T-helper 9 cell (primary cell): ENCODE data around the gene PRPF6.

Source experiments
- DNase-seq: peaks from one replicate; pipeline ENCODE4 v3.0.0-alpha.2; 2020

PRPF6 gene

DNA sequence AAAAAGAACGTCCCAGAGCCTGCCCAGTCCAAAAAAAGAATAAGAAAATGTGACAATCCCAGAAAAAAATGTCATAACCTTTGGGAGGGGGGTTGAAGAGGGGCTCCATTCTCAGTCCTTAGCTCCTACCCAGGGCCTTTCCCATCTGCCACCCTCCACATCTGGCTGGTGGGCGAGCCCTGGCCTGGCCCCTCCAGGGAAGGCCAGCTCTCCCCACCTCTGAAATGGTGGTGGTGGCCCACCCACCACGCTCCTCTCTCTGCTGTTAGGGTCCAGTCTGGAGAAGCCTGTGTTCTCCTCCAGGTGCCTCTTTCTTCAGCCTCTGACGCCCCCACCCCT is 98.0 kb downstream of the PRPF6 start:
- DNase-seq = no peak

DNA sequence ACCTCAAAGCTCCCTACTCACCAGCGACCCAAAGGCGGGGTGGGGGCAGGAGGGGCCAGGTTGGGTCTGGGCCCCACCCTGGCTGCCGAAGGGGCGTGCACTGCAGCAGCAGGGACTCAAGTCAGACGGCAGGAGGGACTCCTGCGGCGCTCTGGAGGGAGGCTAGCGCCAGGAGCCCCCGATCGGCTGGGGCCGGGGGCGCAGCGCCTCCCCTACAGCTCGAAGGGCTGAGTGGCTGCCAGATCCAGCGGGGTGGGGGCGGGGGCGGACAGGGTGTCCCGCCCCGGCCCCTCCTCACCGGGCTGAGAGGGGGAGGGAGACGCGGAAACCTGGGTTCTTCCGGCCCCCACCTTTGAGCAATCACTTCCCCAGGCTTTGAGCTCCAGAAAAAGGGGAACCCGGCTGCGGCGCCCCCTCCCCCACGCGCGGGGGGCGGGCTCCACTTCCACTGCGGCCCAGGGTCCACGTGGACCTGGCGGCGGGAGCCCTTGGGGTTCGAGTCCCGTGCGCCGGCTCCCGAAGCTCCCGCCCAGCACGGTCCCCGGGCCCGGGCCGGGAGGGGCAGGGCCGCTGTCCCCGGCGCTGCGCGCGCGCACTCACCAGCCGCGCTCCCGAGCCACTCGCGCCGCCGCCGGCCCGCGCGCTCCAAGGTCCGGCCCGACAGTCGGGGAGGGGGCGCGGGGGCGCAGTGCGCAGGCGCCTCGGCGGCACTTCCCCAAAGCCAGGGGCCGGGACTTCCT is 98.5 kb downstream of the PRPF6 start, which contains the start of gene RGS19:
TSS of gene RGS19 (minus strand) at position 246 of the 740 bp plus-strand sequence. CDS start 2,632 bp downstream, outside the sequence.
- peak; percentile 67 for DNase-seq

DNA sequence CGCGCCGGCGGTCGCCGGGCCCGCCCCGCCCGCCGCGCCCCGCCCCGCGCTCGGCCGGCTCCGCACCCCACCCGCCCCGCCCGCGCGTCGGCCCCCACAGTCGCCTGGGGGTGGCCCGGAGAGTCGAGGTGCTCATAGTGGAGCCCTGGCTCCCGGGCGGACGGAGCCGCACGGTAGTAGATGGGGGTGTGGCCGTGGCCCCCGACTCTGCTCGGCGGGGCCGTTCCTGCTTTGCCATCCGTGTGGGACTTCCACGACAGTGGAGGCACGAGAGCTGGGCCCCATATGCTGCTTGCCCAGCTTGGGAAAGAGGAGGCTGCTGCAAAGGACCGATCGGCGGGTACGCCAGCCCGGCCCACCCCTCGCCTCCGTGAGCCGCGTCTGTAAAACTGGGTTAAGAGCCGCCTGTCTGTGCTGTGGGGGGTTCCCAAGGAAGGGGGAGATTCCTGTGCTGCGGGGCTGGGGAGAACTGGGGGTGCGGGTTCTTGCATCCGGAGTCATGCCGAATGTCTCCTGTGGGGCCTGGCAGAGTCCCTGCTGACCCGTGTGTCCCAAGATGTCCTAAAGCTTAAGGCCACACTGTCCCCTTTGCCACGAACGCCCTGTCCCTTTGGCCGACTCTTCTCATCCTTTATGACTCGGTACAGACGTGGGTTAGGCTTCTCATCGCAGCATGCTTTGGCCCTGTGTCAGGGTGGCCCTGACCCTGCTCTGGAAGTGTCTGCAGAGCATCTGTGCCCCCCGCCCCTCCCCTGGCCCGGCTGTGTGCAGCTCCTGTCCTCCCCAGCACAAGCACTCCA is 99.3 kb downstream of the PRPF6 start, which contains the start of gene OPRL1:
TSS of gene OPRL1 (plus strand) at position 70 of the 800 bp plus-strand sequence. CDS start 12,639 bp downstream, outside the sequence.
- peak; percentile 58 for DNase-seq

DNA sequence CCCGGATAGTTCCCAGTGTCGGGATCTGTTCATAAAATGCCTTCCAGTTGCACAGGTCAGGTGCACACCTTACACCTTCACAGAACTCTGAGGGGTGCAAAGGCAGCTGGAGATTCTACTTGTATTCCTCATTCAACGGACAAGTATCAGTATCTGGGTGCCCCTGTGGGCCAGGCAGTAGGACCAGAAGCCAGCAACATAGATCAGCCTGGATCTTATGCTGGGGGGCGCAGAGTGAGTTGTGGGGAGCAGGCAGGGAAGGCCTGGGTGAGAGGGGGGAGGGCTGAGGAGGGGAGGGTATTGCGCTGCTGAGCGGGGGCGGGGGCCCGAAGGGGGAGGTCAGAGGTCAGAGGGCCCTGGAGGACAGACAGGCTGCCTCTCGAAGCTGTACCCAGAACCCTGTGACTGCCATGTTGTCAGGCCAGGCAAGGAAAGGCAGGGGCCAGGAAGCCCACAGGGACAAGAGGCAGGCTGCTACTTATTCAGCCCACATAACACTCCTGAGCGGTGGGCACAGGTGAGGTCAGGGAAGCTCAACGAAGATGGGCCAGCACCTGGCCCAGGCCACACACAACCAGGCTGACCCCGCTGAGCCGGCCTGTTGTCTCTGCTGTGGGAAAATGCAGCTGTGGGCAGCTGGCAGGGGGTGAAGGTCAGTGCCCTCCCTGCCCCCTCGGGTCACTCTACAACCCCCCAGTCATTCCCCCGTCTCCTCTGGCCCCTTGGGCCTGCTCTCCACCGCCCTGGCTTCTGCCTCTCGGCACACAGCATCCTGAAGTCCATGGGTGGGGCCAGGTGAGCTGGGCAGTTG is 100.1 kb downstream of the PRPF6 start:
- no peak for DNase-seq

DNA sequence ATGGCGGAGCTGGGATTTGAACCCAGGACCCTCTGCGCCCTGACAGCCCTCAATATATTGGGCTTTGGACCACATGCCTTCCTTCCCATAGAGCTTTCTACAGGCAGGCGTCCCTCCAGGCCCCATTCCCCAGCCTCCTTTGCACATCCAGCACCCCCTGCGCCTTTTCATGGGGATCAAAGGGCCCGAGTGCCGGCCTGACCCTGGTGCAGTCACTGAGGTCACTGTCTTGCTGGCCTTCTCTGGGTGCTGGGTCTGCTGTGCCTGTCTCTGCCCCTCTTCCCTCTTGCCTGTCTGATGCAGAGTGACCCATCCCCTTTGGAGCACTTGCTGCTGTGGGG is 100.7 kb downstream of the PRPF6 start:
- DNase-seq = no peak

DNA sequence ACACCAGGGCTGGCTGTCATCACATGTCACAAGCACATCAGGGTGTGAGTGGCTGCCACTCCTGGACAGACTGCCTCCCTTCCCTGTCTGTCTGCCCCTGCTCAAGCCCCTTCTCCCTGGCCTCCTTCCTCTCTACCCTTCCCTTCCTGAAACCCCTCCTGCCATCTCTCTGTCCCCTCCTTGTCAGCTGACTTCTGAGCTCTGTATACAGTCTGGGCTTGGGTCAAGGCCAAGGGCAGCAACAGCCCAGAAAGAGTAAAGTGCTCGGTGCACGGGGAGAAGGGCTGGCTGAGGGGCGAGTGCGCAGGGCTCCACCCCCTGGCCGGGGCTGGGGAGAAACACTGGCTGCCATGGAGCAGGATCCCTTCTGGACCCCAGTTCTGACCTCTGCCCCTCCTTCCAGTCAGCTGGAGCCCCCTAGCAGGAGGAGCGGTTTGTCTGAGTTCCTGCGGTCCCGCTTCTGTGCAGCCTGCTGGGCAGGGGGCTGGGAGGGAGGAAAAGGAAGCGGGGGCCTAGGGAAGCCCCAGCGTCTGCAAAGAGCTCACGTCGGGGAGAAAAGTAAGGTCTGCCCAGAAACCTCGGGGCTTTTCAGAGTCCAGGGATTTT is 101.3 kb downstream of the PRPF6 start:
- DNase-seq = no peak
